22Rv1 (cell line): ENCODE results near the gene GTF2IRD1.

Source experiments
- ZFX ChIP-seq: fragments of 450-650 bp; IDR thresholded peaks from 2 replicates; pipeline ENCODE4 v1.6.1; 2017; ENCODE audit warnings: antibody characterized with exemption, borderline replicate concordance
- TF ChIP-seq, protein P1 (sequence below): fragments of 450-650 bp; IDR thresholded peaks from 2 replicates; pipeline ENCODE4 v1.5.1; 2017; ENCODE audit warnings: mild to moderate bottlenecking

DNA sequence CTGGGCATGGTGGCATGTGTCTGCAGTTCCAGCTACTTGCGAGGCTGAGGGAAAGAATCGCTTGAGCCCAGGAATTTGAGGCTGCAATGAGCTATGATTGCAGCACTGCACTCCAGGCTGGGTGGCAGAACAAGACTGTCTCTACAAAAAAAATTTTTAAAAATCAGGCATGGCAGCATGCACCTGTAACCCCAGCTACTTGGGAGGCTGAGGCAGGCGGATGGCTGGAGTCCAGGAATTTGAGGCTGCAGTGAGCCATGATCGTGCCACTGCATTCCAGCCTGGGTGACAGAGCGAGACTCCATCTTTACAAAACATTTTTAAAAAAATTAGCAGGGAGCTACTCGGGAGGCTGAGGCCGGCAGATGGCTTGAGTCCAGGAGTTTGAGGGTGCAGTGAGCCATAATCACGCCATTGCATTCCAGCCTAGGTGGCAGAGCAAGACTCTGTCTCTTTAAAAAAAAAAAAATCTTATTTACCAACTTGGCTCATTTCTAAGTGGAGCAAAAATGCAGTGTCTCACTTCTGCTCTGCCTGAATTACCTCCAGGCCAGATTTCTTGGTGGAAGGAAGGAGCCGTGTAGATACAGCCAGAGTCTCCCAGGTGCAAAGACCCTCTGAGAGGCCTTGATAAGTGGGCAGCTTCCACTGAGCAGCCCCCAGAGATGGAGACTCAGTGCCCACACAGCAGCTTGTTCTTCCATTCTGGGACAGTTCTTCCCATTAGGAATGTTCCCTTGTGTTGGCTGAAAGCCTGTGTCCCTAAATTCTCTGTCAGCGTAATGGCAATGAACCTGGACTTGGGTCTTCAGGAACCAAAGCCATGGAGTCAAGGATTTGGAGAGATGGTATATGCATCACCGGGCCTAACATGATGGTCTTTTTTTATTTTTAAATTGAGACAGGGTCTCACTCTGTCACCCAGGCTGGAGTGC lies 30.0 kb downstream of the GTF2IRD1 start:
- TF ChIP-seq, protein P1, sequence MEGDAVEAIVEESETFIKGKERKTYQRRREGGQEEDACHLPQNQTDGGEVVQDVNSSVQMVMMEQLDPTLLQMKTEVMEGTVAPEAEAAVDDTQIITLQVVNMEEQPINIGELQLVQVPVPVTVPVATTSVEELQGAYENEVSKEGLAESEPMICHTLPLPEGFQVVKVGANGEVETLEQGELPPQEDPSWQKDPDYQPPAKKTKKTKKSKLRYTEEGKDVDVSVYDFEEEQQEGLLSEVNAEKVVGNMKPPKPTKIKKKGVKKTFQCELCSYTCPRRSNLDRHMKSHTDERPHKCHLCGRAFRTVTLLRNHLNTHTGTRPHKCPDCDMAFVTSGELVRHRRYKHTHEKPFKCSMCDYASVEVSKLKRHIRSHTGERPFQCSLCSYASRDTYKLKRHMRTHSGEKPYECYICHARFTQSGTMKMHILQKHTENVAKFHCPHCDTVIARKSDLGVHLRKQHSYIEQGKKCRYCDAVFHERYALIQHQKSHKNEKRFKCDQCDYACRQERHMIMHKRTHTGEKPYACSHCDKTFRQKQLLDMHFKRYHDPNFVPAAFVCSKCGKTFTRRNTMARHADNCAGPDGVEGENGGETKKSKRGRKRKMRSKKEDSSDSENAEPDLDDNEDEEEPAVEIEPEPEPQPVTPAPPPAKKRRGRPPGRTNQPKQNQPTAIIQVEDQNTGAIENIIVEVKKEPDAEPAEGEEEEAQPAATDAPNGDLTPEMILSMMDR = no peak
- TF ChIP-seq ZFX = no peak
